GM12878 (cell line): ENCODE results near the gene CFAP97D2.

ENCODE experiments used
- CHD2 ChIP-seq: IDR thresholded peaks from 2 replicates; pipeline ENCODE4 v1.6.1; 2011; ENCODE audit warnings: low read depth, low read length, improper control_type of control experiment, borderline replicate concordance
- CTCF ChIP-seq, 3 experiments: IDR thresholded peaks in 2 of 3; conservative IDR thresholded peaks in 1 of 3; 2 replicates each; pipeline ENCODE4 v1.5.1; 2011; ENCODE audit warnings: low read depth in 3 of 3, low read length in 3 of 3, mild to moderate bottlenecking in 3 of 3, control low read depth in 2 of 3, moderate library complexity in 2 of 3, inconsistent platforms in 1 of 3, mixed read lengths in 1 of 3; ENCODE audit not compliant: control insufficient read depth in 2 of 3, insufficient read depth in 1 of 3; ENCODE audit errors: extremely low read depth in 1 of 3
- FOXK2 ChIP-seq: fragments of 450-650 bp; IDR thresholded peaks from 2 replicates; pipeline ENCODE4 v1.6.1; 2017; ENCODE audit warnings: mild to moderate bottlenecking, moderate library complexity
- IKZF2 ChIP-seq, 2 experiments: fragments of 450-650 bp; IDR thresholded peaks; 2 replicates each; pipeline ENCODE4 v1.6.1; 2017; ENCODE audit warnings: mild to moderate bottlenecking in 2 of 2, moderate library complexity in 2 of 2
- MEF2A ChIP-seq: IDR thresholded peaks from 2 replicates; pipeline ENCODE4 v1.6.1; 2011; ENCODE audit warnings: low read depth, mild to moderate bottlenecking, low read length, moderate library complexity; ENCODE audit not compliant: insufficient read depth
- NR2C2 ChIP-seq: IDR thresholded peaks from 2 replicates; pipeline ENCODE4 v1.6.1; 2011; ENCODE audit warnings: borderline replicate concordance, low read depth; ENCODE audit not compliant: control insufficient read depth, insufficient read length
- SKIL ChIP-seq: fragments of 450-650 bp; IDR thresholded peaks from 2 replicates; pipeline ENCODE4 v1.6.1; 2017; ENCODE audit warnings: mild to moderate bottlenecking, low read depth, inconsistent platforms; ENCODE audit not compliant: poor library complexity, severe bottlenecking
- STAT1 ChIP-seq: fragments of 450-650 bp; conservative IDR thresholded peaks from 2 replicates; pipeline ENCODE4 v1.6.1; 2014; ENCODE audit warnings: antibody characterized with exemption, mild to moderate bottlenecking
- USF2 ChIP-seq: IDR thresholded peaks from 2 replicates; pipeline ENCODE4 v1.6.1; 2011; ENCODE audit warnings: low read depth, low read length, improper control_type of control experiment, borderline replicate concordance

GRCh38 chr13:114204894-114205293 is 25.8 kb downstream of the CFAP97D2 start:
- TF ChIP-seq CHD2 (no peak), CTCF (IDR thresholded peaks at IDR 0.05 in 2 of 3, conservative IDR thresholded peaks at IDR 0.05 in 1 of 3; ENCODE audit: control insufficient read depth in 2 of 3, extremely low read depth in 1 of 3, insufficient read depth in 1 of 3, low read depth in 3 of 3, low read length in 3 of 3) (no peak), FOXK2 (no peak), SKIL (no peak), MEF2A (no peak), NR2C2 (no peak), USF2 (no peak), STAT1 (no peak), IKZF2 (IDR thresholded peaks at IDR 0.05) (no peak)
